ENCODE results near the gene MAML2. TPM values are rescaled to one million over a fixed set of nuclear protein-coding genes. Genes with fewer than 3 reads are reported as not detected.

The MAML2 gene
- total RNA-seq, 1 experiment from 2014 or later: 28.3 TPM

DNA sequence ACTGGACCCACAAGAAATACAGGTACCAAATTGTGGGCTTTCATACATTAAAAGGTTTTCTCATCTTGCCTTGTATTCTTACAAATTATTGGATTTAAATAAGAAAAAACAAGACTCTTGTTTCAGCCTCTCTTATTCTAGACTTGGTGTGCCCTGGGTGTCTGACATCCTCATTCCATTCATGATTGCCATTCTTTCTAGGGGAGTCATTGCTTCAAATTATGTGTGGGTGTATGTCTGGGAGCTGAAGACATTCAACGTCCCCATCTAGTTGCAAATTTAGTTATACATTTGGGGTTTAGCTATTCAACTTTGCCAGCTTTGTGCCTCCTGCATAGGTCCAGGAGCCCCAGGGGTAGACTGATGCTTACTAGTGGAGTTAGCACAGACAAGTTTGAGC is 18.1 kb downstream of the MAML2 start:
- BruUV-seq (replicated peaks): no TSS peak
- peaks cover 49% of the 10 kb centered on the region for H3K36me3 ChIP-seq (ENCODE audit: low read depth)
- no peaks in the 10 kb centered on the region for H3K9me3 ChIP-seq (ENCODE audit: insufficient read depth, low read depth)
- ChIA-PET CTCF (interaction anchor here (1.1 to 1.4 kb wide), 3 partner anchors 10 to 18 kb away, joined by 4 to 5 read pairs (median 5); partner anchors contain the start of gene MAML2), POLR2A (ENCODE audit: unreplicated experiment) (interaction anchor here (0.5 to 1.1 kb wide), 8 partner anchors 11 to 1258 kb away, joined by 3 to 29 read pairs (median 4); partner anchors contain the start of genes CCDC82, JRKL and SRSF8)
- H3K4me2 ChIP-seq: peak overlapping the region; percentile 56
- no peaks in the 10 kb centered on the region for H4K20me1 ChIP-seq (ENCODE audit: insufficient read depth)
- peaks cover 98% of the 10 kb centered on the region for H3K79me2 ChIP-seq (ENCODE audit: low read depth)
- intact Hi-C loops (cut with micrococcal nuclease; ENCODE audit: unreplicated experiment): loop anchor here (1.0 to 5.0 kb wide), 5 partner anchors 11 to 334 kb away; no protein-coding TSS in a partner anchor
- TF ChIP-seq EZH2 (IDR thresholded peaks at IDR 0.05; ENCODE audit: low read depth) (no peak), CTCF (conservative IDR thresholded peaks at IDR 0.05) (no peak)
- H3K27ac ChIP-seq: peak overlapping the region; percentile 86
- peak overlapping the region; percentile 23; the same call in 1 of the 2 replicates for H3K4me3 ChIP-seq
- peak; percentile 49 to 97 for DNase-seq
- H3K4me1 ChIP-seq (replicated peaks; ENCODE audit: insufficient read depth): peaks cover 55% of the 10 kb centered on the region
- no peak overlapping the region for H2AFZ ChIP-seq
- H3K9me2 ChIP-seq (ENCODE audit: insufficient read depth): no peaks in the 10 kb centered on the region
- no peaks in the 10 kb centered on the region for H3K27me3 ChIP-seq (ENCODE audit: insufficient read depth, low read depth)
- H3F3A ChIP-seq (ENCODE audit: insufficient read depth, low read depth): peaks cover 23% of the 10 kb centered on the region

DNA sequence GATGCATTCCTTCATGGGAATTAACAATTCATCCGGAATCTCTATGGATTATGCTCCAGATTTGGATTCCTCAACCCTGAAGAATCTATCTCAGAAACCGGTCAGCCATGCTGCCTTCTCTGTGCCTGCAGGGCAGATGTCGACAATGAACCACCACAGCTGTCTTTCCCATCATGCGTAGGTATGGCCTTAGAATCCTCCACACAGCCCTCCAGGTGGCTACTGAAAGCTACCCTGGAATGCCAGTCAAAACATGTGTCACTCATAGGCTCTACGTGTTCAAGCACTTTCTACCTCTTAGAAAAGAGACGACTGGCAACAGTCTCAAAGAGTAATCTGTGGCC is 19.4 kb downstream of the MAML2 start:
- Histone ChIP-seq H3K4me2 (no peak overlapping the region), H3K36me3 (ENCODE audit: low read depth) (peaks cover 44% of the 10 kb centered on the region), H3K79me2 (ENCODE audit: low read depth) (peaks cover 98% of the 10 kb centered on the region), H3K9me2 (ENCODE audit: insufficient read depth) (no peaks in the 10 kb centered on the region), H3K4me1 (replicated peaks; ENCODE audit: insufficient read depth) (peaks cover 55% of the 10 kb centered on the region), H3K27me3 (ENCODE audit: insufficient read depth, low read depth) (no peaks in the 10 kb centered on the region), H4K20me1 (ENCODE audit: insufficient read depth) (no peaks in the 10 kb centered on the region), H3K27ac (peak overlapping the region; percentile 86), H3K9me3 (ENCODE audit: insufficient read depth, low read depth) (no peaks in the 10 kb centered on the region), H3F3A (ENCODE audit: insufficient read depth, low read depth) (peaks cover 25% of the 10 kb centered on the region), H2AFZ (no peak overlapping the region), H3K4me3 (no peak overlapping the region)
- no peak for TF ChIP-seq CTCF (conservative IDR thresholded peaks at IDR 0.05)
- TF ChIP-seq EZH2 (IDR thresholded peaks at IDR 0.05; ENCODE audit: low read depth): no peak
- no peak for DNase-seq
- intact Hi-C loops (cut with micrococcal nuclease; ENCODE audit: unreplicated experiment): no loop called here
- ChIA-PET POLR2A (ENCODE audit: unreplicated experiment) (no interaction called here), CTCF (no interaction called here)
- BruUV-seq (replicated peaks): no TSS peak

- no peak for TF ChIP-seq EZH2 (IDR thresholded peaks at IDR 0.05; ENCODE audit: low read depth)
- no peak for TF ChIP-seq CTCF (conservative IDR thresholded peaks at IDR 0.05)
- no peak for DNase-seq
- ChIA-PET CTCF (interaction anchor here (0.6 kb wide), 1 partner anchor 266 kb away, joined by 3 read pairs; no protein-coding TSS in a partner anchor), POLR2A (ENCODE audit: unreplicated experiment) (no interaction called here)
- no peaks in the 10 kb centered on the region for H3K9me3 ChIP-seq (ENCODE audit: insufficient read depth, low read depth)
- intact Hi-C loops (cut with micrococcal nuclease; ENCODE audit: unreplicated experiment): no loop called here
- H3K79me2 ChIP-seq (ENCODE audit: low read depth): peaks cover 98% of the 10 kb centered on the region
- peaks cover 28% of the 10 kb centered on the region for H3F3A ChIP-seq (ENCODE audit: insufficient read depth, low read depth)
- H3K4me2 ChIP-seq: no peak overlapping the region
- BruUV-seq (replicated peaks): no TSS peak
- H3K4me3 ChIP-seq: no peak overlapping the region
- peaks cover 59% of the 10 kb centered on the region for H3K4me1 ChIP-seq (replicated peaks; ENCODE audit: insufficient read depth)
- H3K27me3 ChIP-seq (ENCODE audit: insufficient read depth, low read depth): no peaks in the 10 kb centered on the region
- no peak overlapping the region for H3K27ac ChIP-seq
- no peaks in the 10 kb centered on the region for H4K20me1 ChIP-seq (ENCODE audit: insufficient read depth)
- H2AFZ ChIP-seq: no peak overlapping the region
- no peaks in the 10 kb centered on the region for H3K9me2 ChIP-seq (ENCODE audit: insufficient read depth)
- H3K36me3 ChIP-seq (ENCODE audit: low read depth): peaks cover 49% of the 10 kb centered on the region
Observed at GRCh38 chr11:96322775-96323641, 20.0 kb downstream of the MAML2 start.

Measured in PC-9 (cell line).